Measurements from ENCODE around the gene CAPRIN1. TPM values are rescaled to one million over a fixed set of nuclear protein-coding genes. Genes with fewer than 3 reads are reported as not detected.

The CAPRIN1 gene
- total and polyA plus RNA-seq, 2 experiments from 2014 or later, result 119 to 365 TPM

DNA sequence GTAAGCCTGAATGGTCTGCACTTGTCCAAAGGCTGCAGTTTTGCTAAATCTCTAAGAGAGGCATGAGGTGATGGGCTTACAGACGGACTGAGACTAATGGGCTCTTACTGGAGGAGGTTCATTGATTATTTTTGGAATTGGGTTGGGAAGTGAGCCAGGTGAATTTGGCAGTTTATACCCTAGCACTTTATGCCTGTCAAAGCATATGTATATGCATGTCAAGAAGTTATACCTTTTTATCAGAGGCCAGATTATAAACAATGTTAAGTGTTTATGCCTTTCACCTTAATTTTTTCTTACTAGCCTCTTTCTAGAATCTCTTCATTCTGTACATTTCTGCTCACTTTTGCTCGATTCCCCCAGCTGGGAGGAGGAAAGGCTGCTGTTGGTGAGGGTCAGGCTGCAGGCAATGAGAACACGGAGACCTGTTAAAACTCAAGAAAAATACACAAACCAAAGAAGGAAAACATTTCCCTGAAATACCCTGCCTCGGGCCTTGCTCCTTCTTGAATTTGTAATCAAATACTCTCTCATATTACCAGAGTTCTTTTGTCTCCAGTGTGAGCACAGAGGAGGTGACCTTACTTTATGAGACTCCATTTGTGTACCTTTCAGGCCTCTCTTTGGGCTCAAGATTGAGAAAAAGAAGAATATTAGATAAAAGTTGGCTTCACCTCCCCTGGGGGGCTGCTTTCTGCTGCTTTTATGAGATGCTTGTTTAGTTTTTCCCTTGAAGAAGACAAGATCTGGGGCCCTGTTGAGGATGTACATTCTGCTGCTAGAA lies 73.5 kb downstream of the CAPRIN1 start:
- H3K4me3 ChIP-seq, result no peak overlapping the region
- H3K27ac Mint-ChIP-seq, result 0 out of 2 replicates have a peak overlapping the region, but pooled peaks have one; percentile 31

DNA sequence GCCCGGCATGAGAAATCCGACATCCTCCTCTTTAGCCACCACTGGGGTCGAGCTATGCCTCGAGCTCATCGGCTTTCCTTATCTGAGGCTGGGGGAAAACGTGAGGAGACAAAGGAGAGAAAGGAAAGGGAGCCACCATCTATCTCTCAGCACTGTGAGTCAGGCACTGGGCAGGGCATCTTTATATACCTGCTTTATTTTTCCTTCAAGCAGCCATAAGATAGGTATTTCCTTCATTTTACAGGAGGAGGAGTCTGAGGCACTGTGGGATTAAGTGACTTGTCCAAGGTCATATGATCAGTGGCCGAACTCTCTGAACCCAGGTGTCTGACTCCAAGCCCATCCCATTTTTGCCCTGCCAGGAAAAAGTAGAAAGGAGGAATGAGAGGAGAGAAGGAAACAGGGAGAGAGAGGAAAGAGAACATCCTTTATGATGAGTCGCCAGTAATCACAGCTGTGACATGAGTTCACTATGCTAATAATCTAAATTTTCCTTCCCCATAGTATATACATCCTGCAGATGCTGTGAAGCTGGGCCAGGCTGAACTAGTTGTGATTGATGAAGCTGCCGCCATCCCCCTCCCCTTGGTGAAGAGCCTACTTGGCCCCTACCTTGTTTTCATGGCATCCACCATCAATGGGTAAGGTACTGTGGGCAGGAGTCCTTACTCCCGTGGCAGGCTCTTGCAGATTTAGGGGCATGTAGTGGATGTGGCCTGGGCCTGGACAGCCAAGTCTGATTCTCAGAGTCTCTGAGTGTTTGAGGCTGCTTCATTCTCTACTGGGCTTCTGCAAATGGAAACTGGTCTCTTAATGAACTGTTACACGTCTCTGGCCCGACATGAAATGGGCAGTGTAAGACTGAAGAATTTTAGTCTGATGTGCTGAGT lies 75.7 kb downstream of the CAPRIN1 start:
- no peak overlapping the region for H2AFZ ChIP-seq
- no peaks in the 10 kb centered on the region for H3K9me3 Mint-ChIP-seq
- ATAC-seq (no peak), DNase-seq (ENCODE audit: low spot score) (no peak)
- H3K4me3 ChIP-seq, result no peak overlapping the region
- H3K27ac ChIP-seq (ENCODE audit: low read depth), result no peak overlapping the region
- H3K79me2 ChIP-seq (replicated peaks; ENCODE audit: insufficient read depth), result no peaks in the 10 kb centered on the region
- H3K4me2 ChIP-seq, result no peak overlapping the region
- H3K36me3 ChIP-seq (ENCODE audit: insufficient read depth), result peaks cover 68% of the 10 kb centered on the region
- H3K4me1 Mint-ChIP-seq, result no peaks in the 10 kb centered on the region
- no peaks in the 10 kb centered on the region for H3K27me3 ChIP-seq (ENCODE audit: insufficient read depth)
- TF ChIP-seq ZNF114 (CRISPR knock-in tag; IDR thresholded peaks at IDR 0.05), result no peak
- TF ChIP-seq ZNF462 (CRISPR knock-in tag; IDR thresholded peaks at IDR 0.05), result no peak
- no peak for TF ChIP-seq CREB1 (CRISPR knock-in tag; IDR thresholded peaks at IDR 0.05; ENCODE audit: low read depth)
- no peak for TF ChIP-seq POLR2AphosphoS5 (IDR thresholded peaks at IDR 0.05; ENCODE audit: low read depth)
- no peak for TF ChIP-seq EZH2 (IDR thresholded peaks at IDR 0.05; ENCODE audit: low read depth, unreplicated experiment)
- no peak for TF ChIP-seq ETS1 (IDR thresholded peaks at IDR 0.05)
- H3K4me1 ChIP-seq (ENCODE audit: insufficient read depth), result no peaks in the 10 kb centered on the region
- H3K36me3 Mint-ChIP-seq (ENCODE audit: low read depth), result peaks cover 91% of the 10 kb centered on the region
- no peaks in the 10 kb centered on the region for H3F3A ChIP-seq (replicated peaks; ENCODE audit: low read depth)
- no peak overlapping the region for H3K4me3 Mint-ChIP-seq
- H3K27me3 Mint-ChIP-seq (ENCODE audit: insufficient read depth, low read depth, poor library complexity), result peaks cover 1% of the 10 kb centered on the region
- H4K20me1 ChIP-seq (replicated peaks; ENCODE audit: insufficient read depth), result peaks cover 8% of the 10 kb centered on the region; the same call in 1 of the 2 replicates
- H3K27ac Mint-ChIP-seq, result no peak overlapping the region
- H3K9me2 ChIP-seq (ENCODE audit: insufficient read depth), result no peaks in the 10 kb centered on the region

More for the DNA sequence above, 73.5 kb downstream of the CAPRIN1 start:
- Mint-ChIP-seq H3K4me3 (no peak overlapping the region), H3K4me1 (no peaks in the 10 kb centered on the region), H3K27me3 (ENCODE audit: insufficient read depth, low read depth, poor library complexity) (peaks cover 1% of the 10 kb centered on the region), H3K36me3 (ENCODE audit: low read depth) (peaks cover 91% of the 10 kb centered on the region), H3K9me3 (no peaks in the 10 kb centered on the region)
- no peak for DNase-seq (ENCODE audit: low spot score)
- H3K79me2 ChIP-seq (replicated peaks; ENCODE audit: insufficient read depth), result no peaks in the 10 kb centered on the region
- H3K4me1 ChIP-seq (ENCODE audit: insufficient read depth), result no peaks in the 10 kb centered on the region
- no peak overlapping the region for H3K27ac ChIP-seq (ENCODE audit: low read depth)
- peaks cover 11% of the 10 kb centered on the region; the same call in 1 of the 2 replicates for H4K20me1 ChIP-seq (replicated peaks; ENCODE audit: insufficient read depth)
- peaks cover 79% of the 10 kb centered on the region for H3K36me3 ChIP-seq (ENCODE audit: insufficient read depth)
- no peak for ATAC-seq
- H3K27me3 ChIP-seq (ENCODE audit: insufficient read depth), result no peaks in the 10 kb centered on the region
- no peaks in the 10 kb centered on the region for H3K9me2 ChIP-seq (ENCODE audit: insufficient read depth)
- no peak overlapping the region for H3K4me2 ChIP-seq
- H3F3A ChIP-seq (replicated peaks; ENCODE audit: low read depth), result no peaks in the 10 kb centered on the region
- H2AFZ ChIP-seq, result no peak overlapping the region
- TF ChIP-seq, protein P1, sequence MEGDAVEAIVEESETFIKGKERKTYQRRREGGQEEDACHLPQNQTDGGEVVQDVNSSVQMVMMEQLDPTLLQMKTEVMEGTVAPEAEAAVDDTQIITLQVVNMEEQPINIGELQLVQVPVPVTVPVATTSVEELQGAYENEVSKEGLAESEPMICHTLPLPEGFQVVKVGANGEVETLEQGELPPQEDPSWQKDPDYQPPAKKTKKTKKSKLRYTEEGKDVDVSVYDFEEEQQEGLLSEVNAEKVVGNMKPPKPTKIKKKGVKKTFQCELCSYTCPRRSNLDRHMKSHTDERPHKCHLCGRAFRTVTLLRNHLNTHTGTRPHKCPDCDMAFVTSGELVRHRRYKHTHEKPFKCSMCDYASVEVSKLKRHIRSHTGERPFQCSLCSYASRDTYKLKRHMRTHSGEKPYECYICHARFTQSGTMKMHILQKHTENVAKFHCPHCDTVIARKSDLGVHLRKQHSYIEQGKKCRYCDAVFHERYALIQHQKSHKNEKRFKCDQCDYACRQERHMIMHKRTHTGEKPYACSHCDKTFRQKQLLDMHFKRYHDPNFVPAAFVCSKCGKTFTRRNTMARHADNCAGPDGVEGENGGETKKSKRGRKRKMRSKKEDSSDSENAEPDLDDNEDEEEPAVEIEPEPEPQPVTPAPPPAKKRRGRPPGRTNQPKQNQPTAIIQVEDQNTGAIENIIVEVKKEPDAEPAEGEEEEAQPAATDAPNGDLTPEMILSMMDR (conservative IDR thresholded peaks at IDR 0.05; ENCODE audit: low read depth in 2 of 2), result no peak

All from GM23338 (cell line).